Mucosa of descending colon (tissue), 3 donors: ENCODE measurements around the gene DTX1. TPM values are rescaled to one million over a fixed set of nuclear protein-coding genes. Genes with fewer than 3 reads are reported as not detected.

Source experiments
- ATAC-seq: fragments of 200-7000 bp; cut with Tn5 transposase; one replicate; pipeline ENCODE4 v1.9.1; 2020; ENCODE audit warnings: mild to moderate bottlenecking, moderate library complexity
- DNase-seq, 3 donors: peaks; one replicate each; pipeline ENCODE4 v3.0.0-alpha.2; 2020
- H3K36me3 ChIP-seq: fragments of 200-600 bp; one replicate; pipeline ENCODE4 v1.8.0; 2021; ENCODE audit warnings: low read depth, mild to moderate bottlenecking
- H3K4me1 ChIP-seq: fragments of 200-600 bp; one replicate; pipeline ENCODE4 v1.8.0; 2021; ENCODE audit warnings: low read depth, mild to moderate bottlenecking
- H3K4me3 ChIP-seq: fragments of 200-600 bp; one replicate; pipeline ENCODE4 v1.8.0; 2021; ENCODE audit warnings: mild to moderate bottlenecking
- H3K9me3 ChIP-seq: fragments of 200-600 bp; one replicate; pipeline ENCODE4 v1.8.0; 2021; ENCODE audit warnings: mild to moderate bottlenecking
- intact Hi-C, 2 donors: fragments of 100-400 bp; cut with DNase I in 1 of 2; cut with micrococcal nuclease in 1 of 2; formaldehyde crosslinking; loops; one replicate each; pipeline versions ENCODE4 v1.11.0 to v1.11.1; 2022; cut with DNase I, micrococcal nuclease
- total RNA-seq, 3 donors: library from RNA; stranded (reverse); fragmentation: NEBNext Ultra II Directional in 2 of 3; extraction: Animal tissue kit (Norgen Biotek cat#: 25700) in 2 of 3; gene quantifications; one replicate each; pipeline versions ENCODE4 v1.2.1 to v1.2.4, GENCODE V29; 2021 to 2023
- TF ChIP-seq, protein P1 (sequence below): fragments of 200-600 bp; IDR thresholded peaks from one replicate; pipeline ENCODE4 v1.8.0; 2022; ENCODE audit warnings: antibody characterized with exemption, mild to moderate bottlenecking
- donor health status: DM: no; HTN: no; CAD: no; lungs with moderate emphysema.
- donor health status: DM: no; HTN: no; CAD: no.
- donor health status: DM: no; HTN: yes; CAD: no.

The DTX1 gene
- total RNA-seq, 3 donors from 2014 or later = 0.67 to 5.9 (median 1.6) TPM

DNA sequence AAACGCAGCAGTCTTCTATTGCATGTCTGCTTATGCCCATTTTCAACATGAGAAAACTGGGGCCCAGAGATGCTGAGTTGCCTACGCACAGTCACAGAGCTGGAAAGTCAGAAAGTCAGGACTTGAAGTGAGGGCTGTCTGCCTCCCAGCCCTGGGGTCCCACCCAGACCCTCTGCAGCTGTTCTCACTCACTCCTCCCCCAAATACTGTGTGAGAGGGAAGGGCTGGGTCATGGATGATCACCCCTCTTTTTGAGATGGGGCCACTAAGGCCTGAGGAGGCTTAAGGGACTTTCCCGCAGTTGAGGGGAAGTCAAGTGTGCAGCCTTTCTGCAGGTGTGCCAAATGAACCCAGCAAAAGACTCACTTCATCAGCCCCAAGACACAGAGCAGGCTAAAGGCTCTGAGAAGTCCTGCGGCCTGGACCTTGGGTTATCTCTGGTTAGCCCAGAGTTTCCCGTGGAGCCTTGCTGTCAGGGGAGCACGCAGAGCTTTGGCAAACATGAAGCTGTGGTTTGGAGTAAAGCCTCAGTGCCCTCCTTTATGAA is 18.7 kb downstream of the DTX1 start:
- TF ChIP-seq, protein P1, sequence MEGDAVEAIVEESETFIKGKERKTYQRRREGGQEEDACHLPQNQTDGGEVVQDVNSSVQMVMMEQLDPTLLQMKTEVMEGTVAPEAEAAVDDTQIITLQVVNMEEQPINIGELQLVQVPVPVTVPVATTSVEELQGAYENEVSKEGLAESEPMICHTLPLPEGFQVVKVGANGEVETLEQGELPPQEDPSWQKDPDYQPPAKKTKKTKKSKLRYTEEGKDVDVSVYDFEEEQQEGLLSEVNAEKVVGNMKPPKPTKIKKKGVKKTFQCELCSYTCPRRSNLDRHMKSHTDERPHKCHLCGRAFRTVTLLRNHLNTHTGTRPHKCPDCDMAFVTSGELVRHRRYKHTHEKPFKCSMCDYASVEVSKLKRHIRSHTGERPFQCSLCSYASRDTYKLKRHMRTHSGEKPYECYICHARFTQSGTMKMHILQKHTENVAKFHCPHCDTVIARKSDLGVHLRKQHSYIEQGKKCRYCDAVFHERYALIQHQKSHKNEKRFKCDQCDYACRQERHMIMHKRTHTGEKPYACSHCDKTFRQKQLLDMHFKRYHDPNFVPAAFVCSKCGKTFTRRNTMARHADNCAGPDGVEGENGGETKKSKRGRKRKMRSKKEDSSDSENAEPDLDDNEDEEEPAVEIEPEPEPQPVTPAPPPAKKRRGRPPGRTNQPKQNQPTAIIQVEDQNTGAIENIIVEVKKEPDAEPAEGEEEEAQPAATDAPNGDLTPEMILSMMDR = no peak
- ATAC-seq = peak; percentile 72
- DNase-seq = no peak
- Histone ChIP-seq H3K36me3 (no peaks in the 10 kb centered on the region), H3K4me3 (no peak overlapping the region), H3K9me3 (no peaks in the 10 kb centered on the region), H3K4me1 (no peaks in the 10 kb centered on the region)
- intact Hi-C loops = no loop called here

DNA sequence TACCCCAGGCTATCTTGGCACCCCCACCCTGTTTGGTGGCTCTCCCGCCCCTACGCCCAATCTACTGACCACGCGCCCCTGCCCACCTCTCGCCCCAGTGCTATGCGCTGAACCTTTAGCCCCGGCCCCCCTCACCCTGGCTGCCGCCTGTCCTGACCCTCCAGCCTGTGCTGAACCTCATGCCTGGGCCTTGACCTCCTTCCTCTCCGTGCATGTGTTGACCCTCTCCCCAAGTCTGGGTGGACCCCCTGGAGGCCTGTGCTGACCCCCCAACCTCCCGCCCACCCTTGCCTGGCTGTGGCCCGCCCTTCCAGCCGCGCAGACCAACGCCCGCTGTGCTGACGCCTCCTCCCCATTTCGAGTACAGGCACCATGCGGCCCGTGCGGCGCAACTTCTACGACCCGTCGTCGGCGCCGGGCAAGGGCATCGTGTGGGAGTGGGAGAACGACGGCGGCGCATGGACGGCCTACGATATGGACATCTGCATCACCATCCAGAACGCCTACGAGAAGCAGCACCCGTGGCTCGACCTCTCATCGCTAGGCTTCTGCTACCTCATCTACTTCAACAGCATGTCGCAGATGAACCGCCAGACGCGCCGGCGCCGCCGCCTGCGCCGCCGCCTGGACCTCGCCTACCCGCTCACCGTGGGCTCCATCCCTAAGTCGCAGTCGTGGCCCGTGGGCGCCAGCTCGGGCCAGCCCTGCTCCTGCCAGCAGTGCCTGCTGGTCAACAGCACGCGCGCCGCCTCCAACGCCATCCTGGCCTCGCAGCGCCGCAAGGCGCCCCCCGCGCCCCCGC is 20.7 kb downstream of the DTX1 start:
- TF ChIP-seq, protein P1 = no peak
- intact Hi-C loops = no loop called here
- DNase-seq (no peak), ATAC-seq (no peak)
- Histone ChIP-seq H3K36me3 (no peaks in the 10 kb centered on the region), H3K4me1 (no peaks in the 10 kb centered on the region), H3K9me3 (no peaks in the 10 kb centered on the region), H3K4me3 (no peak overlapping the region)

DNA sequence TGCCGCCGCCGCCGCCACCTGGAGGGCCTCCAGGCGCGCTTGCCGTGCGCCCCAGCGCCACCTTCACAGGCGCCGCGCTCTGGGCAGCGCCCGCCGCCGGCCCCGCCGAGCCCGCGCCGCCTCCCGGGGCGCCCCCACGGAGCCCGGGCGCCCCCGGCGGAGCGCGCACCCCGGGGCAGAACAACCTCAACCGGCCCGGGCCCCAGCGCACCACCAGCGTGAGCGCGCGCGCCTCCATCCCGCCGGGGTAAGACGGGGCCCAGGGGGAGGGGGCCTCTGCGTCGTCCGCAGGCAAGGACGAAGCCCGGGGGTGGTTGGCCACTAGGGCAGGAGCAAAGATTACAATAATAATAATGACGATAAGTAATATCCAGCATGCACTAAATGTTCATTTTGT is 21.3 kb downstream of the DTX1 start:
- ATAC-seq (no peak), DNase-seq (no peak)
- no peaks in the 10 kb centered on the region for H3K36me3 ChIP-seq
- no peaks in the 10 kb centered on the region for H3K4me1 ChIP-seq
- H3K4me3 ChIP-seq = no peak overlapping the region
- TF ChIP-seq, protein P1 = no peak
- intact Hi-C loops = no loop called here
- no peaks in the 10 kb centered on the region for H3K9me3 ChIP-seq

DNA sequence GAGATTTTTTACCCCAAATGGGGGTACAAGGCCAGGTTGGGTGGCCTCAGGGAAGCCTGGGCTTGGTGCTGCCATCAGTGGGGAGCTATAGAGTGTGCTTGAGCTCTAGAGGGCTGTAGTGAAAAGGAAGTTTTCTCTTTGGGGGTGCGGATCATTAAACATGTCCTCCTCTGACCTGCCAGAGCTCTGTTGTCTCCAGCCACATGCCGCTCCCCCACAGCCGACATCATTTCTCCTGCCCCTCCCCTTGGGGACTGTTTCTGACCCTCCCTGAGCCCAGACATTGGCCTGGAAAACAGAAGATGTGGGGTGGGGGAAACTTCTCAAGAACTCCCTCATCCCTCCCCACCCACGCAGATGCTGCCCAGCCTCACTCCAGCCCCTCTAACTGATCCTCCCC is 25.3 kb downstream of the DTX1 start:
- no peak overlapping the region for H3K4me3 ChIP-seq
- no peaks in the 10 kb centered on the region for H3K9me3 ChIP-seq
- intact Hi-C loops = no loop called here
- ATAC-seq (no peak), DNase-seq (no peak)
- H3K4me1 ChIP-seq = no peaks in the 10 kb centered on the region
- TF ChIP-seq, protein P1 = no peak
- H3K36me3 ChIP-seq = no peaks in the 10 kb centered on the region

DNA sequence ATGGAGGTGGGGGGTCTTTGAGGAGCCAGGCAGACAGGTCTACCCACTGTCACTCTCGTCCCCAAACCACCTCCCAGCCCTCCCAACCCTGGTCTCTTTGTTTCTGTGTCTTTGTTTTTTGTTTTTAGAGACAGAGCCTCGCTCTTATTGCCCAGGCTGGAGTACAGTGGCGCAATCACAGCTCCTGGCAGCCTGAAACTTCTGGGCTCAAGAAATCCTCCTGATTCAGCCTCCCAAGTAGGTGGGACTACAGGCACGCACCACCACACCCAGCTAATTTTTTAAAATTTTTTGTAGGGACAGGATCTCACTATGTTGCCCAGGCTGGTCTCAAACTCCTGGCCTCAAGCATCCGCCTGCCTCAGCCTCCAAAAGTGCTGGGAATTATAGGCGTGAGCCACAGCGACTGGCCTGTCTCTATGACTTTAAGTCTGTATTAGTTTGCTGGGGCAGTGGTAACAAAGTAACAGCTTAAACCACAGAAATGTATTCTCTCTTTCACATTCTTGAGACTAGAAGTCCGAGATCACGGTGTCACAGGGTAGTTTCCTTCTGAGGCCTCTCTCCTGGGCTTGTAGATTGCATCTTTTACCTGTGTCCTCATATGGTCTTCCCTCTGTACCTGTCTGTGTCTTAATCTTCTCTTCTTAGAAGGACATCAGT is 26.1 kb downstream of the DTX1 start:
- ATAC-seq (no peak), DNase-seq (no peak)
- intact Hi-C loops = no loop called here

More for the DNA sequence above, 26.1 kb downstream of the DTX1 start:
- no peaks in the 10 kb centered on the region for H3K36me3 ChIP-seq
- TF ChIP-seq, protein P1 = no peak
- no peaks in the 10 kb centered on the region for H3K9me3 ChIP-seq
- H3K4me1 ChIP-seq = no peaks in the 10 kb centered on the region
- no peak overlapping the region for H3K4me3 ChIP-seq
